ENCODE data around the gene FAN1.
"Not testable (repeated sequence)": the region's sequence is repeated elsewhere in the genome, so short reads cannot be mapped to it uniquely, and the experiment has no call there.

Gene FAN1

DNA sequence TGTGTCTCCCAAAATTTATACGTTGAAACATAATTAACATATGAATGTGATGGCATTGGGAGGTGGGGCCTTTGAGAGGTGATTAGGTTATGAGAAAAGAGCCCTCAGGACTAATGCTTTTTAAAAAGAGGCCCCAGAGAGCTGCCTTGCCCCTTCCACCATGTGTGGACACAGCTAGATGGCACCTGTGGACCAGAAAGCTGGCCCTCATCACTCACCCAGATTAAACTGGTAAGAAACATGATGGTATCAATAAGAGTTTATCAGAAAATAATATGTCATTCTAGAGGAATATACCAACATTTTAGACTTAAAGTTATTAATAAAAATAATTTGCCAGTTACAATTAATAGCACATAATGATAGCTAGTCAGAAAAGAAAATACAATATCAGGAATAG is 25.2 kb upstream of the FAN1 start:
- no peak for TF ChIP-seq CTCF (IDR thresholded peaks at IDR 0.05; ENCODE audit: control extremely low read depth, extremely low read depth, low read depth, missing control alignments)
- ChIA-PET POLR2A (no interaction called here), CTCF (no interaction called here)
- DNase-seq (ENCODE audit: extremely low spot score) = no peak

DNA sequence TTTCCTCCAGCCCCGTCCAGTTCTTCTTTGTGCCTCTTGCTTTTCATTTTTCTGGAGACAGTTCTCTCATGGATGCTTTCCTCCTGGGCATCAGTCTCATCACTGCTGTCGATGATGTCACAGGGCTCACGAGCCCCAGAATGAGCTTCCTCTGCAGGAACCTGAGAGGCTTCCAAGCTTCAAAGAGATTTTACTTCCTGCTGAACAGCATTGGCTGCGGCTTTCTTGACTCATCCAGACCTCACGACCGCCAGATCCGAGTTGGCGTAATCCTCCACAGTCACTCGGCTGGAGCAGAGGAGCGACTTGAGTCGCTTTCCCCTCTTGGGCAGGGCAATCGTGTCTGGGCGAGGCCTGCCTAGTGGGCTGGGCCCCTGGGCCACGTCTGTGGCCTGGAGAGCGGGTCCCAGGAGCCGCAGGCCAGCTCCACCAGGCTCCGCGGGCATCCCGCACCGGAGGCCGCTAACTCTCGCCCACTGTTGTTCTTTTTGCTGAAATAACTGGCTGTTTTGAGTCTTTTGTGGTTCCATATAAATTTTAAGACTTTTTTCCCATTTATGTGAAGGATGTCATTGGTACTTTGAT is 20.8 kb upstream of the FAN1 start:
- POLR2A ChIA-PET = no interaction called here
- TF ChIP-seq CTCF (IDR thresholded peaks at IDR 0.05; ENCODE audit: control extremely low read depth, extremely low read depth, low read depth, missing control alignments) = no peak

GRCh38 chr15:30883666-30884065 is 20.0 kb upstream of the FAN1 start:
- DNase-seq (ENCODE audit: extremely low spot score); POLR2A ChIA-PET; CTCF ChIA-PET: not testable (repeated sequence)

More for the DNA sequence above, 20.8 kb upstream of the FAN1 start:
- CTCF ChIA-PET = no interaction called here
- no peak for DNase-seq (ENCODE audit: extremely low spot score)

GRCh38 chr15:30885814-30886213 is 17.9 kb upstream of the FAN1 start:
- CTCF ChIA-PET = interaction anchor here (0.9 to 1.3 kb wide), 2 partner anchors 9 to 26 kb away, joined by 3 to 7 read pairs; no protein-coding TSS in a partner anchor
- no peak for DNase-seq (ENCODE audit: extremely low spot score)
- TF ChIP-seq CTCF (IDR thresholded peaks at IDR 0.05; ENCODE audit: control extremely low read depth, extremely low read depth, low read depth, missing control alignments) = no peak
- POLR2A ChIA-PET = no interaction called here

GRCh38 chr15:30889196-30889595 is 14.5 kb upstream of the FAN1 start:
- TF ChIP-seq CTCF (IDR thresholded peaks at IDR 0.05; ENCODE audit: control extremely low read depth, extremely low read depth, low read depth, missing control alignments) = no peak
- DNase-seq (ENCODE audit: extremely low spot score) = no peak
- CTCF ChIA-PET = no interaction called here
- POLR2A ChIA-PET = no interaction called here

GRCh38 chr15:30895461-30896210 is 8.1 kb upstream of the FAN1 start:
- no peak for DNase-seq (ENCODE audit: extremely low spot score)
- POLR2A ChIA-PET = no interaction called here
- CTCF ChIA-PET = interaction anchor here (1.2 to 2.7 kb wide), 5 partner anchors 8 to 234 kb away, joined by 4 to 37 read pairs (median 7); partner anchors contain the start of gene FAN1

More at GRCh38 chr15:30895461-30896210, 8.1 kb upstream of the FAN1 start:
- no peak for TF ChIP-seq CTCF (IDR thresholded peaks at IDR 0.05; ENCODE audit: control extremely low read depth, extremely low read depth, low read depth, missing control alignments)
